B cell (primary cell): ENCODE measurements around the gene ANKRD23. TPM values are rescaled to one million over a fixed set of nuclear protein-coding genes. Genes with fewer than 3 reads are reported as not detected.

Experiments used
- ATAC-seq: fragments of 200-7000 bp; cut with Tn5 transposase; one replicate; pipeline ENCODE4 v1.10.0; 2021; ENCODE audit warnings: low read depth, mild to moderate bottlenecking, moderate number of reproducible peaks, moderate library complexity
- CTCF ChIA-PET: fragments of 350-600 bp; sonication (Branson Sonifier 250); formaldehyde crosslinking; loops from one replicate; lab custom pipeline; 2021; ENCODE audit warnings: antibody characterized with exemption, inconsistent platforms; lab: Charles Lee
- POLR2A ChIA-PET: fragments of 350-600 bp; sonication (Branson Sonifier 250); formaldehyde crosslinking; loops from one replicate; lab custom pipeline; 2021; ENCODE audit warnings: antibody characterized with exemption; lab: Charles Lee
- DNase-seq: peaks from one replicate; pipeline ENCODE4 v3.0.0; 2013
- H2AFZ ChIP-seq: 2 replicates; pipeline ENCODE4 v1.6.1; 2012; ENCODE audit warnings: mild to moderate bottlenecking, low read depth, low read length; ENCODE audit not compliant: insufficient read depth, poor library complexity, severe bottlenecking
- H3K27ac ChIP-seq, 2 donors: 1 replicate in 1 of 2; 2 replicates in 1 of 2; pipeline ENCODE4 v1.5.1; 2012 to 2013; ENCODE audit warnings: low read length in 2 of 2, mild to moderate bottlenecking in 2 of 2, moderate library complexity in 1 of 2
- H3K27me3 ChIP-seq, 4 experiments: fragments of 200-600 bp in 1 of 4; sonication (generic) in 1 of 4; replicated peaks in 1 of 4; 1 replicate in 2 of 4; 2 replicates in 2 of 4; pipeline versions ENCODE4 v1.6.1 to v1.7.0; 2013 to 2016; ENCODE audit warnings: low read length in 3 of 4, mild to moderate bottlenecking in 2 of 4, mixed read lengths in 1 of 4, moderate library complexity in 1 of 4; ENCODE audit not compliant: insufficient read depth in 4 of 4, control insufficient read depth in 3 of 4; ENCODE audit errors: control extremely low read depth in 1 of 4
- H3K36me3 ChIP-seq, 2 experiments: replicated peaks in 1 of 2; 1 replicate in 1 of 2; 2 replicates in 1 of 2; pipeline versions ENCODE4 v1.6.1 to v1.7.1; 2013; ENCODE audit warnings: low read length in 1 of 2; ENCODE audit not compliant: insufficient read depth in 2 of 2, control insufficient read depth in 1 of 2; ENCODE audit errors: control extremely low read depth in 1 of 2, extremely low read depth in 1 of 2
- H3K4me1 ChIP-seq, 2 donors: fragments of 200-600 bp in 1 of 2; sonication (generic) in 1 of 2; 1 replicate in 1 of 2; 2 replicates in 1 of 2; pipeline versions ENCODE4 v1.5.1 to v1.6.1; 2013 to 2017; ENCODE audit warnings: low read length in 2 of 2; ENCODE audit not compliant: control insufficient read depth in 2 of 2, insufficient read depth in 2 of 2
- H3K4me2 ChIP-seq: replicated peaks from 2 replicates; pipeline ENCODE3; 2012; ENCODE audit warnings: mild to moderate bottlenecking, low read depth, low read length; ENCODE audit not compliant: poor library complexity, severe bottlenecking
- H3K4me3 ChIP-seq, 5 experiments: fragments of 200-600 bp in 1 of 5; sonication (generic) in 1 of 5; 1 replicate in 3 of 5; 2 replicates in 2 of 5; pipeline versions ENCODE4 v1.5.1 to v1.7.0; 2011 to 2016; ENCODE audit warnings: low read length in 4 of 5, mild to moderate bottlenecking in 4 of 5, low read depth in 2 of 5, control low read depth in 1 of 5, moderate library complexity in 1 of 5; ENCODE audit not compliant: insufficient read depth in 1 of 5; ENCODE audit errors: control extremely low read depth in 1 of 5, extremely low read depth in 1 of 5
- H3K79me2 ChIP-seq: fragments of 200-600 bp; sonication (generic); one replicate; pipeline ENCODE4 v1.6.0; 2016; ENCODE audit warnings: low read length; ENCODE audit not compliant: control insufficient read depth, insufficient read depth
- H3K9ac ChIP-seq: fragments of 200-600 bp; sonication (generic); 2 replicates; pipeline ENCODE4 v1.6.1; 2017; ENCODE audit warnings: mild to moderate bottlenecking, low read length, moderate library complexity
- H3K9me3 ChIP-seq, 3 donors: one replicate each; pipeline versions ENCODE4 v1.6.1 to v1.7.1; 2013; ENCODE audit warnings: low read length in 2 of 3; ENCODE audit not compliant: control insufficient read depth in 2 of 3, insufficient read depth in 1 of 3; ENCODE audit errors: control extremely low read depth in 1 of 3
- H4K20me1 ChIP-seq: 2 replicates; pipeline ENCODE4 v1.6.0; 2012; ENCODE audit warnings: mild to moderate bottlenecking, low read length; ENCODE audit not compliant: insufficient read depth, control insufficient read depth, poor library complexity, severe bottlenecking
- H3K27ac Mint-ChIP-seq: one replicate; pipeline ENCODE4 v1.8.0; 2021; ENCODE audit warnings: mixed read lengths
- H3K27me3 Mint-ChIP-seq: one replicate; pipeline ENCODE4 v1.8.0; 2021; ENCODE audit warnings: mixed read lengths
- H3K4me1 Mint-ChIP-seq: one replicate; pipeline ENCODE4 v1.8.0; 2021; ENCODE audit warnings: mixed read lengths
- H3K4me3 Mint-ChIP-seq: one replicate; pipeline ENCODE4 v1.8.0; 2021; ENCODE audit warnings: mixed read lengths
- H3K9me3 Mint-ChIP-seq: one replicate; pipeline ENCODE4 v1.8.0; 2022; ENCODE audit warnings: mixed read lengths; ENCODE audit not compliant: insufficient read depth
- CTCF ChIP-seq: fragments of 200-600 bp; IDR thresholded peaks from one replicate; pipeline ENCODE4 v1.8.0; 2022; ENCODE audit warnings: antibody characterized with exemption, mild to moderate bottlenecking
- EZH2 ChIP-seq: IDR thresholded peaks from 2 replicates; pipeline ENCODE4 v1.6.1; 2012; ENCODE audit warnings: borderline replicate concordance, low read depth, mild to moderate bottlenecking, moderate library complexity, low read length; ENCODE audit not compliant: insufficient read depth, poor library complexity, severe bottlenecking
- WGBS: methylation state at CpG from one replicate; pipeline ENCODE4 v1.1.5; 2013; ENCODE audit warnings: missing lambda C conversion rate; ENCODE audit not compliant: insufficient coverage; 5-methylcytosine and 5-hydroxymethylcytosine counted together
- intact Hi-C: fragments of 100-400 bp; cut with micrococcal nuclease; formaldehyde crosslinking; loops from one replicate; pipeline ENCODE4 v1.10.0; 2022
- polyA plus RNA-seq: library from polyadenylated mRNA; depleted of rRNA; stranded (reverse); fragments of >200 nt; gene quantifications from 2 replicates; pipeline ENCODE4 v1.2.3, GENCODE V29; 2012
- total RNA-seq, 2 donors: library from RNA; stranded (reverse); fragments of 120-200 nt in 1 of 2; gene quantifications; 1 replicate in 1 of 2; 2 replicates in 1 of 2; pipeline versions ENCODE4 v1.2.3 to v1.2.4, GENCODE V29; 2013 to 2022

Gene ANKRD23
- total and polyA plus RNA-seq, 2 donors (not counting 1 experiment from before 2014, with no cell fraction given) = 8.8 to 11.3 TPM

GRCh38 chr2:96865654-96866053 lies 21.8 kb upstream of the ANKRD23 start:
- Mint-ChIP-seq H3K27me3 (peaks cover 24% of the 10 kb centered on the region), H3K4me1 (peaks cover 20% of the 10 kb centered on the region), H3K9me3 (no peaks in the 10 kb centered on the region), H3K27ac (no peak overlapping the region), H3K4me3 (no peak overlapping the region)
- H3K4me2 ChIP-seq = no peak overlapping the region
- ATAC-seq (no peak), DNase-seq (no peak)
- ChIA-PET CTCF (no interaction called here), POLR2A (no interaction called here)
- intact Hi-C loops = no loop called here
- WGBS = 98% methylated on average over 7 of the region's 16 CpGs
- H3K27ac ChIP-seq = no peak overlapping the region
- no peaks in the 10 kb centered on the region for H4K20me1 ChIP-seq
- H2AFZ ChIP-seq = no peak overlapping the region
- no peak for TF ChIP-seq EZH2
- no peak for TF ChIP-seq CTCF
- H3K27me3 ChIP-seq = peaks cover 0 to 34% (median 12%) of the 10 kb centered on the region in 4 experiments
- no peak overlapping the region for H3K4me3 ChIP-seq
- H3K9ac ChIP-seq = no peak overlapping the region
- no peaks in the 10 kb centered on the region for H3K36me3 ChIP-seq
- peaks cover 24 to 30% of the 10 kb centered on the region in 2 donors for H3K4me1 ChIP-seq
- peaks cover 0 to 14% (median 0%) of the 10 kb centered on the region in 3 donors for H3K9me3 ChIP-seq
- H3K79me2 ChIP-seq = no peaks in the 10 kb centered on the region

GRCh38 chr2:96864343-96865091 lies 20.7 kb upstream of the ANKRD23 start:
- WGBS = 97% methylated on average over 24 of the region's 25 CpGs
- CTCF ChIA-PET = no interaction called here
- TF ChIP-seq CTCF = no peak
- Histone ChIP-seq H3K9me3 (peaks cover 0 to 14% (median 0%) of the 10 kb centered on the region in 3 donors), H3K4me3 (no peak overlapping the region), H3K79me2 (no peaks in the 10 kb centered on the region), H3K36me3 (no peaks in the 10 kb centered on the region), H4K20me1 (no peaks in the 10 kb centered on the region), H3K27me3 (peaks cover 0 to 28% (median 9%) of the 10 kb centered on the region in 4 experiments), H2AFZ (no peak overlapping the region), H3K9ac (no peak overlapping the region), H3K4me2 (no peak overlapping the region), H3K27ac (no peak overlapping the region), H3K4me1 (peaks cover 20 to 24% of the 10 kb centered on the region in 2 donors)
- ATAC-seq = no peak
- Mint-ChIP-seq H3K4me1 (peaks cover 16% of the 10 kb centered on the region), H3K4me3 (no peak overlapping the region), H3K9me3 (no peaks in the 10 kb centered on the region), H3K27me3 (peaks cover 22% of the 10 kb centered on the region), H3K27ac (no peak overlapping the region)
- POLR2A ChIA-PET = no interaction called here
- DNase-seq = no peak
- intact Hi-C loops = no loop called here
